Measurements from ENCODE around the gene RBM42.
"Not testable (repeated sequence)": the region's sequence is repeated elsewhere in the genome, so short reads cannot be mapped to it uniquely, and the experiment has no call there.

- TF ChIP-seq NFIC (IDR thresholded peaks at IDR 0.05); CHD2 (IDR thresholded peaks at IDR 0.05; ENCODE audit: low read depth, low read length); ATF7 (IDR thresholded peaks at IDR 0.05); ZBTB7A (IDR thresholded peaks at IDR 0.05; ENCODE audit: borderline replicate concordance, control insufficient read depth, low read depth, low read length): not testable (repeated sequence)
- TF ChIP-seq, protein P1, sequence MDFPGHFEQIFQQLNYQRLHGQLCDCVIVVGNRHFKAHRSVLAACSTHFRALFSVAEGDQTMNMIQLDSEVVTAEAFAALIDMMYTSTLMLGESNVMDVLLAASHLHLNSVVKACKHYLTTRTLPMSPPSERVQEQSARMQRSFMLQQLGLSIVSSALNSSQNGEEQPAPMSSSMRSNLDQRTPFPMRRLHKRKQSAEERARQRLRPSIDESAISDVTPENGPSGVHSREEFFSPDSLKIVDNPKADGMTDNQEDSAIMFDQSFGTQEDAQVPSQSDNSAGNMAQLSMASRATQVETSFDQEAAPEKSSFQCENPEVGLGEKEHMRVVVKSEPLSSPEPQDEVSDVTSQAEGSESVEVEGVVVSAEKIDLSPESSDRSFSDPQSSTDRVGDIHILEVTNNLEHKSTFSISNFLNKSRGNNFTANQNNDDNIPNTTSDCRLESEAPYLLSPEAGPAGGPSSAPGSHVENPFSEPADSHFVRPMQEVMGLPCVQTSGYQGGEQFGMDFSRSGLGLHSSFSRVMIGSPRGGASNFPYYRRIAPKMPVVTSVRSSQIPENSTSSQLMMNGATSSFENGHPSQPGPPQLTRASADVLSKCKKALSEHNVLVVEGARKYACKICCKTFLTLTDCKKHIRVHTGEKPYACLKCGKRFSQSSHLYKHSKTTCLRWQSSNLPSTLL (IDR thresholded peaks at IDR 0.05), result not testable (repeated sequence)
- TF ChIP-seq, protein P2, sequence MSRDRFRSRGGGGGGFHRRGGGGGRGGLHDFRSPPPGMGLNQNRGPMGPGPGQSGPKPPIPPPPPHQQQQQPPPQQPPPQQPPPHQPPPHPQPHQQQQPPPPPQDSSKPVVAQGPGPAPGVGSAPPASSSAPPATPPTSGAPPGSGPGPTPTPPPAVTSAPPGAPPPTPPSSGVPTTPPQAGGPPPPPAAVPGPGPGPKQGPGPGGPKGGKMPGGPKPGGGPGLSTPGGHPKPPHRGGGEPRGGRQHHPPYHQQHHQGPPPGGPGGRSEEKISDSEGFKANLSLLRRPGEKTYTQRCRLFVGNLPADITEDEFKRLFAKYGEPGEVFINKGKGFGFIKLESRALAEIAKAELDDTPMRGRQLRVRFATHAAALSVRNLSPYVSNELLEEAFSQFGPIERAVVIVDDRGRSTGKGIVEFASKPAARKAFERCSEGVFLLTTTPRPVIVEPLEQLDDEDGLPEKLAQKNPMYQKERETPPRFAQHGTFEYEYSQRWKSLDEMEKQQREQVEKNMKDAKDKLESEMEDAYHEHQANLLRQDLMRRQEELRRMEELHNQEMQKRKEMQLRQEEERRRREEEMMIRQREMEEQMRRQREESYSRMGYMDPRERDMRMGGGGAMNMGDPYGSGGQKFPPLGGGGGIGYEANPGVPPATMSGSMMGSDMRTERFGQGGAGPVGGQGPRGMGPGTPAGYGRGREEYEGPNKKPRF (IDR thresholded peaks at IDR 0.05; ENCODE audit: low read depth, low read length), result not testable (repeated sequence)
- TF ChIP-seq, protein P3, sequence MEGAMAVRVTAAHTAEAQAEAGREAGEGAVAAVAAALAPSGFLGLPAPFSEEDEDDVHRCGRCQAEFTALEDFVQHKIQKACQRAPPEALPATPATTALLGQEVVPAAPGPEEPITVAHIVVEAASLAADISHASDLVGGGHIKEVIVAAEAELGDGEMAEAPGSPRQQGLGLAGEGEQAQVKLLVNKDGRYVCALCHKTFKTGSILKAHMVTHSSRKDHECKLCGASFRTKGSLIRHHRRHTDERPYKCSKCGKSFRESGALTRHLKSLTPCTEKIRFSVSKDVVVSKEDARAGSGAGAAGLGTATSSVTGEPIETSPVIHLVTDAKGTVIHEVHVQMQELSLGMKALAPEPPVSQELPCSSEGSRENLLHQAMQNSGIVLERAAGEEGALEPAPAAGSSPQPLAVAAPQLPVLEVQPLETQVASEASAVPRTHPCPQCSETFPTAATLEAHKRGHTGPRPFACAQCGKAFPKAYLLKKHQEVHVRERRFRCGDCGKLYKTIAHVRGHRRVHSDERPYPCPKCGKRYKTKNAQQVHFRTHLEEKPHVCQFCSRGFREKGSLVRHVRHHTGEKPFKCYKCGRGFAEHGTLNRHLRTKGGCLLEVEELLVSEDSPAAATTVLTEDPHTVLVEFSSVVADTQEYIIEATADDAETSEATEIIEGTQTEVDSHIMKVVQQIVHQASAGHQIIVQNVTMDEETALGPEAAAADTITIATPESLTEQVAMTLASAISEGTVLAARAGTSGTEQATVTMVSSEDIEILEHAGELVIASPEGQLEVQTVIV (CRISPR knock-in tag; IDR thresholded peaks at IDR 0.05; ENCODE audit: borderline replicate concordance), result not testable (repeated sequence)
Observed at GRCh38 chr19:35604436-35604835, 24.4 kb upstream of the RBM42 start.

Data from K562 (cell line).